Esophagus muscularis mucosa (tissue), 4 donors: ENCODE measurements around the gene PFKL. TPM values are rescaled to one million over a fixed set of nuclear protein-coding genes. Genes with fewer than 3 reads are reported as not detected.
"Not testable (repeated sequence)": the region's sequence is repeated elsewhere in the genome, so short reads cannot be mapped to it uniquely, and the experiment has no call there.

Experiments used
- DNase-seq: peaks from one replicate; pipeline ENCODE4 v3.0.0-alpha.2; 2017; ENCODE audit errors: extremely low spot score
- H3K27ac ChIP-seq, 4 donors: fragments of 200-600 bp; sonication (generic); replicated peaks in 1 of 4; 1 replicate in 3 of 4; 2 replicates in 1 of 4; pipeline ENCODE4 v1.5.1; 2016 to 2019; ENCODE audit warnings: mild to moderate bottlenecking in 1 of 4
- H3K27me3 ChIP-seq, 4 donors: fragments of 200-600 bp; sonication (generic); one replicate each; pipeline versions ENCODE4 v1.5.1 to v1.6.0; 2016 to 2019
- H3K36me3 ChIP-seq, 4 donors: fragments of 200-600 bp; sonication (generic); one replicate each; pipeline ENCODE4 v1.5.1; 2016 to 2019
- H3K4me1 ChIP-seq, 4 donors: fragments of 200-600 bp; sonication (generic); one replicate each; pipeline ENCODE4 v1.5.1; 2016 to 2019
- H3K4me3 ChIP-seq, 4 donors: fragments of 200-600 bp; sonication (generic); 1 replicate in 2 of 4; 2 replicates in 2 of 4; pipeline ENCODE4 v1.5.1; 2016 to 2019; ENCODE audit warnings: mild to moderate bottlenecking in 4 of 4, moderate library complexity in 1 of 4
- H3K9me3 ChIP-seq, 4 donors: fragments of 200-600 bp; sonication (generic); 1 replicate in 3 of 4; 2 replicates in 1 of 4; pipeline ENCODE4 v1.5.1; 2016 to 2019
- EP300 ChIP-seq: sonication (generic); formaldehyde crosslinking; IDR thresholded peaks from one replicate; pipeline ENCODE4 v1.6.1; 2017; ENCODE audit warnings: antibody characterized with exemption
- POLR2A ChIP-seq: fragments of 450-650 bp; IDR thresholded peaks from one replicate; pipeline ENCODE4 v1.6.1; 2017; ENCODE audit warnings: antibody characterized with exemption, moderate library complexity, mild to moderate bottlenecking, low read depth
- POLR2AphosphoS5 ChIP-seq, 2 donors: sonication (generic); formaldehyde crosslinking; IDR thresholded peaks; one replicate each; pipeline ENCODE4 v1.6.1; 2017; ENCODE audit warnings: antibody characterized with exemption in 2 of 2
- WGBS: methylation state at CpG from one replicate; pipeline ENCODE4 v1.1.5; 2018; 5-methylcytosine and 5-hydroxymethylcytosine counted together
- intact Hi-C: fragments of 100-400 bp; cut with DNase I; formaldehyde crosslinking; loops from one replicate; pipeline ENCODE4 v1.15.1; 2023
- total RNA-seq, 4 donors: library from RNA; depleted of rRNA; stranded (reverse); fragments of >200 nt; gene quantifications; one replicate each; pipeline versions ENCODE4 v1.1.0 to v1.2.1, GENCODE V29; 2016
- TF ChIP-seq, protein P1 (sequence below), 3 experiments: fragments of 200-600 bp in 2 of 3; fragments of 450-650 bp in 1 of 3; sonication (generic) in 2 of 3; IDR thresholded peaks; one replicate each; pipeline ENCODE4 v1.5.1; 2017 to 2019; ENCODE audit warnings: antibody characterized with exemption in 3 of 3, mild to moderate bottlenecking in 2 of 3, moderate library complexity in 1 of 3

The PFKL gene
- total RNA-seq, 4 donors from 2014 or later: 61.5 to 109 (median 83.4) TPM

DNA sequence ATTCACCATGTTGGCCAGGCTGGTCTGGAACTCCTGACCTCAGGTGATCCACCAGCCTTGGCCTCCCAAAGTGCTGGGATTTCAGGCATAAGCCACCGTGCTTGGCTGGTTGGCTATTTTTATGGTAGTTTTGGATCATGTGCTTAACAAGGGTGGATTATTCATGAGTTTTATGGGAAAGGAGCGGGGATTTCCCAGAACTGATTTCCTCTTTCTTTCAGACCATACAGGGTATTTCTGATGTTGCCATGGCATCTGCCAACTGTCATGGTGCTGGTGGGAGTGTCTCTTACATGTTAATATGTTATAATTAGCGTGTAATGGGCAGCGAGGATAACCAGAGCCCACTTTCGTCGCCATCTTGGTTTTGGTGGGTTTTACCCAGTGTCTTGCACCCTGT lies 56.8 kb downstream of the PFKL start:
- WGBS: 89% methylated on average over 6 of the region's 6 CpGs
- no peak overlapping the region for H3K27ac ChIP-seq
- no peak for DNase-seq
- peaks cover 0 to 42% (median 0%) of the 10 kb centered on the region in 4 donors for H3K27me3 ChIP-seq
- no peaks in the 10 kb centered on the region for H3K36me3 ChIP-seq
- H3K9me3 ChIP-seq: no peaks in the 10 kb centered on the region
- no peaks in the 10 kb centered on the region for H3K4me1 ChIP-seq
- TF ChIP-seq POLR2AphosphoS5 (IDR thresholded peaks at IDR 0.05) (no peak), EP300 (no peak), POLR2A (no peak)
- TF ChIP-seq, protein P1, sequence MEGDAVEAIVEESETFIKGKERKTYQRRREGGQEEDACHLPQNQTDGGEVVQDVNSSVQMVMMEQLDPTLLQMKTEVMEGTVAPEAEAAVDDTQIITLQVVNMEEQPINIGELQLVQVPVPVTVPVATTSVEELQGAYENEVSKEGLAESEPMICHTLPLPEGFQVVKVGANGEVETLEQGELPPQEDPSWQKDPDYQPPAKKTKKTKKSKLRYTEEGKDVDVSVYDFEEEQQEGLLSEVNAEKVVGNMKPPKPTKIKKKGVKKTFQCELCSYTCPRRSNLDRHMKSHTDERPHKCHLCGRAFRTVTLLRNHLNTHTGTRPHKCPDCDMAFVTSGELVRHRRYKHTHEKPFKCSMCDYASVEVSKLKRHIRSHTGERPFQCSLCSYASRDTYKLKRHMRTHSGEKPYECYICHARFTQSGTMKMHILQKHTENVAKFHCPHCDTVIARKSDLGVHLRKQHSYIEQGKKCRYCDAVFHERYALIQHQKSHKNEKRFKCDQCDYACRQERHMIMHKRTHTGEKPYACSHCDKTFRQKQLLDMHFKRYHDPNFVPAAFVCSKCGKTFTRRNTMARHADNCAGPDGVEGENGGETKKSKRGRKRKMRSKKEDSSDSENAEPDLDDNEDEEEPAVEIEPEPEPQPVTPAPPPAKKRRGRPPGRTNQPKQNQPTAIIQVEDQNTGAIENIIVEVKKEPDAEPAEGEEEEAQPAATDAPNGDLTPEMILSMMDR (IDR thresholded peaks at IDR 0.05): no peak
- intact Hi-C loops: no loop called here
- no peak overlapping the region for H3K4me3 ChIP-seq

DNA sequence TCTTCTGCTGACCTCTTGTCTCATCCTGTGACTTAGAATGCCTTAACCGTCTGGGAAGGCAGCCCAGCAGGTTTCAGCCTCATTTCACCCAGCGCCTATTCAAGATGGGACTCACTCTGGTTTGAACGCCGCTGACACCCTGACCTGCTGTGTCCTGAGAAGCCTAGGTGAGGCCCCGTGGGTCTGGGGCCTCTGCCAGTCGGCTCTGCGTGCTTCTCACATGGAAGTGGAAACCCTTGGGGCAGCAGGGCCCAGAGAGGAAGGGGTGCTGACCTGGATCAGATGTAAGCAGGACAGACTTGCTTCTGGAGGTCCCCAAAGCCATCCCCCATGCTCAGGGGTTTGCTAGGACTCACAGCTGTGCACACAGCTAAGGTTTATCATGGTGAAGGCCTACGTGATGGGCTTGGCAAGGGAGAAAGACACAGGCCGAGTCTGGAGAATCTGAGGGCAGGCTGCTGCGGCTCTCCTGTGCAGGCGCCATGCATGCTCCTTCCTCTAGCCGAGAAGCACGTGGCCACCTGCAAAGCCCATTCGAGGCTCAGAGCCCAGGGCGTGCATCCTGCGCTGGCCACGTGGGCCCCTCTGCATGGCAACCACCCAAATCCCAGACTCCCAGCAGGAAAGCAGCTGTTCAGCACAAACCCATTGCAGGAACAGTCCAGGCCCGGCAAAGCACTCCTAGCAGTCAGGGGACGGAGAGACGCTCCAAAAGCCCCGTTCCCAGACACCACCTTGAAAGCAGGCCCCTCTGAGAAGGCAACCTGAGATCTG lies 57.4 kb downstream of the PFKL start:
- no peaks in the 10 kb centered on the region for H3K9me3 ChIP-seq
- H3K27ac ChIP-seq: no peak overlapping the region
- H3K27me3 ChIP-seq: peaks cover 0 to 36% (median 0%) of the 10 kb centered on the region in 4 donors
- intact Hi-C loops: no loop called here
- WGBS: 80% methylated on average over 9 of the region's 21 CpGs
- DNase-seq: no peak
- H3K4me1 ChIP-seq: no peaks in the 10 kb centered on the region
- no peaks in the 10 kb centered on the region for H3K36me3 ChIP-seq
- TF ChIP-seq POLR2AphosphoS5 (IDR thresholded peaks at IDR 0.05): no peak
- H3K4me3 ChIP-seq: no peak overlapping the region

DNA sequence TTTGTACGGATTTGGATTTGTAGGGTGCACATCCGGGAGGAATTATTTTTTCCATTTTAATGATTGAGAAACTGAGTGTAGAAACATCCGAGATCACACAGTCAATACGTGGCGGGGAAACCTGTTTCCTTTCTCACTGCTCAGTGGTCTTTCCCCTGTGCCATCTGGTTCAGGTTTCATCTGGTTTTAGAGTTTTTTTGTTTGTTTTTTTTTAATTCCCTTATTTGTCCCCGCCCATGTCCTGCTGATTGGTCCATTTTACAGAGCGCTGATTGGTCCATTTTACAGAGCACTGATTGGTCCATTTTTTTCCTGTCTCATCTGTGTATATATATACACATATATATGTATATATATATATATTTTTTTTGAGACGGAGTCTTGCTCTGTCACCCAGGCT lies 59.5 kb downstream of the PFKL start:
- Histone ChIP-seq H3K27ac (no peak overlapping the region), H3K36me3 (no peaks in the 10 kb centered on the region), H3K4me1 (no peaks in the 10 kb centered on the region), H3K27me3 (peaks cover 0 to 32% (median 0%) of the 10 kb centered on the region in 4 donors), H3K4me3 (no peak overlapping the region), H3K9me3 (peaks cover 0 to 19% (median 11%) of the 10 kb centered on the region in 4 donors)
- 77% methylated on average over 8 of the region's 8 CpGs for WGBS
- intact Hi-C loops: no loop called here
- TF ChIP-seq, protein P1 (IDR thresholded peaks at IDR 0.05): no peak
- TF ChIP-seq POLR2AphosphoS5 (IDR thresholded peaks at IDR 0.05): no peak
- no peak for TF ChIP-seq POLR2A
- TF ChIP-seq EP300: no peak
- DNase-seq: no peak

DNA sequence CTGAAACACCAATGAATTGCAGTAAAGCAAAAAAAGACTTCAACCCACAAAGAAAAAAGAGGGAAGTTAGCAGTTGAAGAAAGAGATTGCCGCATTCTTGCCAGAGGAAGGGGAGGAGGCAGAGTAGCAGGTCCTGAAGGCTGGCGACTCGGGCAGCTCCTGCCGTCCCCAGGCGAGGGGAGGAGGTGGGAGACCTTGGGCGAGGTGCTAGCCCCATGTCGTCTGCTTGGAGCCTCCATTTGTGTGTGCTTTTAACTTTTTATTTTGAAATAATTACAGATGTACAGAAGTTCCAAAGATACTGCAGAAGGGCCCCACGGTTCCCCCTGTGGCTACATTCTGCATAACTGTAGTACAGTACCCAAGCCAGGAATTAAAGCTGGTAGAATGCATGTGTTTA lies 60.3 kb downstream of the PFKL start:
- WGBS: 48% methylated on average over 8 of the region's 8 CpGs
- TF ChIP-seq EP300 (no peak), POLR2AphosphoS5 (IDR thresholded peaks at IDR 0.05) (no peak), POLR2A (no peak)
- TF ChIP-seq, protein P1 (IDR thresholded peaks at IDR 0.05): no peak
- H3K27me3 ChIP-seq: peaks cover 0 to 38% (median 0%) of the 10 kb centered on the region in 4 donors
- intact Hi-C loops: no loop called here
- no peak overlapping the region for H3K4me3 ChIP-seq
- H3K36me3 ChIP-seq: no peaks in the 10 kb centered on the region
- H3K4me1 ChIP-seq: no peaks in the 10 kb centered on the region
- peaks cover 0 to 23% (median 11%) of the 10 kb centered on the region in 4 donors for H3K9me3 ChIP-seq
- DNase-seq: no peak
- H3K27ac ChIP-seq: no peak overlapping the region

DNA sequence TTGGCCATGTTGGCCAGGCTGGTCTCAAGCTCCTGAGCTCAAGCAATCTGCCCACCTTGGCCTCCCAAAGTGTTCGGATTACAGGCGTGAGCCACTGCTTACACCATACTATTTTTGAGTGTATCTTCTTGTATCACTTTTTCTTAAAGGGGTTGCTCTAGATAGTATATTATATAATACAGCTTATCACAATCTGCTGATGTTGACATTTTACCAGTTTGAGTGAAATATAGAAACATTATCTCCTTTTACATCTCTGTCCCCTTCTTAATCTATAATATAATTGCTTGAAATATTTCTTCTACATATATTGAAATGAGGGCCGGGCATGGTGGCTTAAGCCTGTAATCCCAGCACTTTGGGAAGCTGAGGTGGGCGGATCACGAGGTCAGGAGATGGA lies 62.0 kb downstream of the PFKL start:
- intact Hi-C loops, H3K27ac ChIP-seq, DNase-seq, H3K36me3 ChIP-seq, H3K4me3 ChIP-seq, H3K4me1 ChIP-seq: not testable (repeated sequence)
- Histone ChIP-seq H3K27me3 (peaks cover 0 to 52% (median 0%) of the 10 kb centered on the region in 4 donors), H3K9me3 (peaks cover 0 to 23% (median 11%) of the 10 kb centered on the region in 4 donors)
- whole genome bisulfite sequencing: 97% methylated on average over 5 of the region's 5 CpGs
